OCI-LY7 (cell line): ENCODE data around the gene HELQ. TPM values are rescaled to one million over a fixed set of nuclear protein-coding genes. Genes with fewer than 3 reads are reported as not detected.
A peak's percentile ranks its signal among the peaks of the same experiment; 100 is the strongest.

Source experiments
- BruUV-seq: library from RNA; stranded (reverse); fragments of 400-500 nt; replicated peaks from 2 replicates; lab custom pipeline; 2021; lab: Mats Ljungman, UMichigan
- CTCF ChIA-PET: fragments of 300-600 bp; sonication (Branson Sonifier 250); formaldehyde crosslinking; loops from one replicate; lab custom pipeline; 2022; ENCODE audit warnings: antibody characterized with exemption; ENCODE audit not compliant: unreplicated experiment; lab: Charles Lee
- POLR2A ChIA-PET: fragments of 300-600 bp; sonication (Branson Sonifier 250); formaldehyde crosslinking; loops from one replicate; lab custom pipeline; 2022; ENCODE audit warnings: antibody characterized with exemption; lab: Charles Lee
- DNase-seq: peaks from one replicate; pipeline ENCODE4 v3.0.0-alpha.2; 2015; ENCODE audit warnings: low spot score
- H2AFZ ChIP-seq: fragments of 200-600 bp; sonication (generic), shearing (Covaris generic); 2 replicates; pipeline ENCODE4 v1.6.1; 2014; ENCODE audit warnings: mild to moderate bottlenecking, antibody characterized with exemption, low read length, moderate library complexity
- H3K27ac ChIP-seq: fragments of 200-600 bp; sonication (generic); 2 replicates; pipeline ENCODE4 v1.5.1; 2014; ENCODE audit warnings: mixed run types, low read depth, mild to moderate bottlenecking, moderate library complexity, low read length, inconsistent platforms; ENCODE audit not compliant: poor library complexity, severe bottlenecking
- H3K36me3 ChIP-seq: fragments of 200-600 bp; sonication (generic); 2 replicates; pipeline ENCODE4 v1.6.1; 2014; ENCODE audit warnings: mild to moderate bottlenecking, antibody characterized with exemption, low read length, moderate library complexity, mixed read lengths; ENCODE audit not compliant: insufficient read depth
- H3K4me1 ChIP-seq: fragments of 200-600 bp; sonication (generic); 2 replicates; pipeline ENCODE4 v1.5.1; 2014; ENCODE audit warnings: mild to moderate bottlenecking, low read length; ENCODE audit not compliant: insufficient read depth, poor library complexity, severe bottlenecking
- H3K4me2 ChIP-seq: fragments of 200-600 bp; sonication (generic); 2 replicates; pipeline ENCODE4 v1.6.1; 2014; ENCODE audit warnings: mild to moderate bottlenecking, low read length
- H3K4me3 ChIP-seq: fragments of 200-600 bp; sonication (generic); 2 replicates; pipeline ENCODE4 v1.5.1; 2014; ENCODE audit warnings: mild to moderate bottlenecking, low read depth, low read length; ENCODE audit not compliant: poor library complexity, severe bottlenecking
- H3K79me2 ChIP-seq: fragments of 200-600 bp; sonication (generic); 2 replicates; pipeline ENCODE4 v1.6.1; 2016; ENCODE audit warnings: low read depth, mild to moderate bottlenecking, low read length, moderate library complexity, mixed read lengths; ENCODE audit not compliant: insufficient read depth
- H3K9me2 ChIP-seq: fragments of 200-600 bp; sonication (generic); 2 replicates; pipeline ENCODE4 v1.6.1; 2016; ENCODE audit warnings: mild to moderate bottlenecking, low read length, mixed read lengths; ENCODE audit not compliant: insufficient read depth
- H3K9me3 ChIP-seq: fragments of 200-600 bp; sonication (generic); 2 replicates; pipeline ENCODE4 v1.6.1; 2014; ENCODE audit warnings: mild to moderate bottlenecking, mixed run types, low read length, mixed read lengths
- H4K20me1 ChIP-seq: fragments of 200-600 bp; sonication (generic); 2 replicates; pipeline ENCODE4 v1.6.1; 2014; ENCODE audit warnings: mild to moderate bottlenecking, antibody characterized with exemption, low read length, moderate library complexity, mixed read lengths; ENCODE audit not compliant: insufficient read depth
- CTCF ChIP-seq: fragments of 200-600 bp; sonication (generic); conservative IDR thresholded peaks from 2 replicates; pipeline ENCODE4 v1.5.1; 2014; ENCODE audit warnings: mild to moderate bottlenecking, antibody characterized with exemption, low read length, moderate library complexity, mixed read lengths
- EZH2phosphoT487 ChIP-seq: fragments of 200-600 bp; sonication (generic); IDR thresholded peaks from 2 replicates; pipeline ENCODE4 v1.6.1; 2018; ENCODE audit warnings: low read depth, borderline replicate concordance, mild to moderate bottlenecking, mixed run types, antibody characterized with exemption, low read length, moderate library complexity, mixed read lengths
- intact Hi-C: fragments of 100-400 bp; cut with micrococcal nuclease; formaldehyde crosslinking; loops from one replicate; pipeline ENCODE4 v1.10.0; 2022; ENCODE audit not compliant: unreplicated experiment
- total RNA-seq, 2 experiments: library from RNA; depleted of rRNA in 1 of 2; stranded (reverse); fragments of >200 nt in 1 of 2; shearing (Covaris generic) in 1 of 2; gene quantifications; 2 replicates each; pipeline ENCODE4 v1.2.3, GENCODE V29; 2014 to 2022

HELQ gene
- total RNA-seq, 2 experiments from 2014 or later, result 67.1 to 70.4 TPM

DNA sequence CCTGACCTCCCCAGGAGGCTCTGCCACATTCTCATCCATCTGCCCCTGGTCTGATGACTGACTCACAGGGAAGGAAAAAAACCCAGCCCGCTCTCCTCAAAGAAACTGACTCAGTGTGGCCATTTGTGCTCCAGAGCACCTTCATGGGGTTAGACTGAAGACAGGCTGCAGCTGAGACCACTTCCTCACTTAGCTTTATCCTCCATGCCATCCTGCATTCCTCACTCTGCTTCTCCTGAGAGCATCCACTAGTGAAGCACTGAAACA, 85.0 kb downstream of the HELQ start:
- H3K9me3 ChIP-seq, result no peaks in the 10 kb centered on the region
- H3K4me1 ChIP-seq, result peaks cover 19% of the 10 kb centered on the region
- intact Hi-C loops, result no loop called here
- H3K79me2 ChIP-seq, result no peaks in the 10 kb centered on the region
- DNase-seq, result no peak
- H2AFZ ChIP-seq, result no peak overlapping the region
- POLR2A ChIA-PET, result interaction anchor here (1.1 to 1.4 kb wide), 2 partner anchors 9 to 13 kb away, joined by 3 to 4 read pairs; no protein-coding TSS in a partner anchor
- no peaks in the 10 kb centered on the region for H3K9me2 ChIP-seq
- H3K27ac ChIP-seq, result no peak overlapping the region
- no peaks in the 10 kb centered on the region for H3K36me3 ChIP-seq
- no TSS peak for BruUV-seq
- CTCF ChIA-PET, result interaction anchor here (0.5 kb wide), 1 partner anchor 299 kb away, joined by 3 read pairs; no protein-coding TSS in a partner anchor
- no peak overlapping the region for H3K4me3 ChIP-seq
- H4K20me1 ChIP-seq, result no peaks in the 10 kb centered on the region
- TF ChIP-seq CTCF (no peak), EZH2phosphoT487 (no peak)
- H3K4me2 ChIP-seq, result no peak overlapping the region

DNA sequence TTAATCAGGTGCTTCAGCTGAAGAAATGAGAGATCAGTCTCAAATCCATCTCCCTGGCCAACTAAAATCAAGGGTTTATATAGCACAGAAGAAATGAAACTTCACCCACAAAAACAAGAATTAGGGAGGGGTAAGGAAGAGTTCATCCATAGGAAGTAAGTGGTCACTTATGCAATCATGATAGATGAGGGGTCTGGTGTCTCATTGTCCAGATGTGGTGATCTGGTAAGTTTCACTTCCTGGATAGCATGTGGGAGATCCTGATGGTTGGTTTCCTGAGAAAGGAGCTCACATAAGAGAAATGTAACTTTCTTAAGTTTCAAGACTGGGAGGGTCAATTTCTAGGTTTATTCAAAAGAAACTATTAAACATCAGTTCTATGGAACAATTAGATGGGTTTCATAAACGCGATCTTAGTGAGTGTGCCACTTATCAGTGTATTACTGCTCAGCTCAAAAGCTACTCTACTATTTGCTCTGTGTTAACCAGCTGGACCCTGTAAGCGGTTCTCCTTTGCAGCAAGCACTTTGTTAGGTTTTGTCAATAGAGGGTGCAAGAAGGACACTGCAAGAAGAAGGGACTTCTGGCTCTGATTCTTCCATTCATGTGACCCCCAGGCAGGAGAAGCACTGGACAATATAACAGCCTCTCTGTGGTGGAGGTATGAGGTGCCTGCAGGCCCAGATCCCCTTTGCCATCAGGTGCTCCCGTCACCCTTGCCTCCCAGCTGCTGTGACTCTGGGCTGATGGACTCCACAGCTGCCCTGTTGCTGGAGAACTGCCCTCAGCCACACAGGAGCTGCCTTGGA, 85.6 kb downstream of the HELQ start:
- CTCF ChIA-PET, result interaction anchor here (0.5 kb wide), 1 partner anchor 298 kb away, joined by 3 read pairs; no protein-coding TSS in a partner anchor
- POLR2A ChIA-PET, result interaction anchor here (0.6 to 1.4 kb wide), 5 partner anchors 9 to 508 kb away, joined by 3 to 7 read pairs (median 5); no protein-coding TSS in a partner anchor

More for the DNA sequence above, 85.6 kb downstream of the HELQ start:
- no peak overlapping the region for H3K4me3 ChIP-seq
- no peaks in the 10 kb centered on the region for H3K9me3 ChIP-seq
- no peaks in the 10 kb centered on the region for H4K20me1 ChIP-seq
- no peaks in the 10 kb centered on the region for H3K9me2 ChIP-seq
- no peak overlapping the region; the same call in 1 of the 2 replicates for H2AFZ ChIP-seq
- H3K27ac ChIP-seq, result no peak overlapping the region
- intact Hi-C loops, result no loop called here
- H3K4me1 ChIP-seq, result peaks cover 19% of the 10 kb centered on the region
- BruUV-seq, result no TSS peak
- H3K36me3 ChIP-seq, result no peaks in the 10 kb centered on the region
- no peak for TF ChIP-seq EZH2phosphoT487
- TF ChIP-seq CTCF, result peak; percentile 46; the same call in 1 of the 2 replicates
- DNase-seq, result peak; percentile 30
- no peaks in the 10 kb centered on the region for H3K79me2 ChIP-seq
- H3K4me2 ChIP-seq, result no peak overlapping the region
